Myocyte (in vitro differentiated cells): ENCODE measurements around the gene CCN2. TPM values are rescaled to one million over a fixed set of nuclear protein-coding genes. Genes with fewer than 3 reads are reported as not detected.
A peak's percentile ranks its signal among the peaks of the same experiment; 100 is the strongest.
"Not testable (repeated sequence)": the region's sequence is repeated elsewhere in the genome, so short reads cannot be mapped to it uniquely, and the experiment has no call there.

Source experiments
- DNase-seq: peaks from one replicate; pipeline ENCODE4 v3.0.0-alpha.2; 2012; ENCODE audit warnings: low read depth
- total RNA-seq: library from RNA; depleted of rRNA; stranded (reverse); fragments of >200 nt; gene quantifications from 2 replicates; pipeline ENCODE4 v1.2.3, GENCODE V29; 2014

The CCN2 gene
- total RNA-seq, 1 donor from 2014 or later: 16.1 TPM

DNA sequence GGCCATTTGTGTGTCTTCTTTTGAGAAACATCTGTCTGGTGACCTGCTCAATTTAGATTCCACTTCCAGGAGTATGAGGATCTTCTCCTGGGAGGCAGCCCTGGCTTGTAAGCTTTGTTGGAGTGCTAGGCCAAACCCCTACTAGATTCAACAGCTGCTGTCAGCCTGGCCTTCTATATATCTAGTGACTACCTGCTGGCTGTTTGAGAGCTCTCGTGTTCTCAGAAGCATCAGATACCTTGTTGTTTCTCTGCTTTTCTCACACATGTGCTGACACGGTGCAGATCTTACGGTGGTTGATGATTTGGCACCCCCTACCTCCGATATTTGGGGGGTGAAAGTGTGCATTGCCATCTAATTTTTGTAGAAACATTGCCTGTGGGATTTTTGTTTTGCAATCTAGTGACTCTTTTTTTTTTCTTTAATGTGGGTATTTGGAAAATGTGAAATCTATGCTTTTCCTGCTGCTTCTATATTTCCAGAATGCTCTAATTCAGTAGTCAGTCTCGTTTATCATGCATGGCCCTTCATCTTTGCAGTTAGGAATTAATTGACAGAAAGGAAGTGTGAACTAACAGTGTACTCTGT lies 4.7 kb downstream of the CCN2 start:
- DNase-seq: peak; percentile 34

DNA sequence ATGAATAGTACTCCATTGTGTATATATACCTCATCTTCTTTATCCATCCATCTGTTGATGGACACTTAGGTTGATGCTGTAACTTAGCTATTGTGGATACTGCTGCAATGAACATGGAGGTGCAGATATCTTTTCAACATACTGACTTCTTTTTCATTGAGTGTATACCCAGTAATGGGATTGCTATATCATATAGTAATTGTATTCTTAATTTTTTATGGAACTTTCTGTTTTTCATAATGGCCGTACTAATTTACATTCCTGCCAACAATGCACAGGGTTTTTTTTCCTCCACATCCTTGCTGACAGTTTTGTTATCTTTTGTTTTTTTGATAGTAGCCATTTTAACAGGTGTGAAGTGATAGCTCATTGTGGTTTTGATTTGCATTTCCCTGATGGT lies 5.2 kb downstream of the CCN2 start:
- DNase-seq: no peak

- DNase-seq: peak; percentile 49
Observed at GRCh38 chr6:131937703-131938631, 13.2 kb downstream of the CCN2 start.

GRCh38 chr6:131937226-131937625 lies 13.9 kb downstream of the CCN2 start:
- DNase-seq: no peak

DNA sequence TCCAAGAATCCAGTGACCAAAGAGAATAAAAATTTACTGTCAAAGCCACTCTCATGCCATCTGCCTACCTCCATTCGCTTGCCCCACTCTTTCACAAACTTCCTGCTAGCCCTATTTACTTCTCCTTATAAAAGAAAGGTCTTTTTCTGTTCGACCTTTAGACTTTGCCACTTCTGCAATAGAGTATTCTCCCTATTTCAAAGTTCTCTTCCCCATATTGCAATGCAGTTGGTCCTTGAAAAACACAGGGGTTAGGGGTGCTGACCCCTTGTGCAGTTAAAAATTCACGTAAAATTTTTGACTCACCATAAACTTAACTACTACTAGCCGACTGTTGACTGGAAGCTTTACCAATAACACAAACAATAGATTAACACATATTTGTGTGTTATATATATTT lies 15.0 kb downstream of the CCN2 start:
- DNase-seq: no peak

GRCh38 chr6:131931063-131931750 lies 20.0 kb downstream of the CCN2 start:
- no peak for DNase-seq

DNA sequence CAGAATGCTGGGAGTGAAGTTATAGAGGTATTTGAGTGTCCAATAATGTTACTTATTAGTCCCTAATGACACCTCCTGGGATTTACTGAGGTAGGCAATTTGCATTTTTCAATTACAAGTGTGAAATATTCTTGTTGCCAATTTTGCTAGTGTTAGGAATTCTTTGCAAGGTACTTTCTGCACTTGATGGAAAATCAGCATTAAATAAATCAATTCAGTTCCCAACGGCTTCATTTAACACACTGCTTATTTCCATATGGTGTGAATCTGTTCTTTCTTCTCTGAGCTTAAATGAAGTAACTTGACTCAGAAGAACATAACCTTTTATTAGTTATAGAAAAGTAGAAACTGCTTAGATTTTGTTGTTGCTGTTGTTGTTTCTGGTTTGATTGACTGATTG lies 21.2 kb downstream of the CCN2 start:
- DNase-seq: no peak

DNA sequence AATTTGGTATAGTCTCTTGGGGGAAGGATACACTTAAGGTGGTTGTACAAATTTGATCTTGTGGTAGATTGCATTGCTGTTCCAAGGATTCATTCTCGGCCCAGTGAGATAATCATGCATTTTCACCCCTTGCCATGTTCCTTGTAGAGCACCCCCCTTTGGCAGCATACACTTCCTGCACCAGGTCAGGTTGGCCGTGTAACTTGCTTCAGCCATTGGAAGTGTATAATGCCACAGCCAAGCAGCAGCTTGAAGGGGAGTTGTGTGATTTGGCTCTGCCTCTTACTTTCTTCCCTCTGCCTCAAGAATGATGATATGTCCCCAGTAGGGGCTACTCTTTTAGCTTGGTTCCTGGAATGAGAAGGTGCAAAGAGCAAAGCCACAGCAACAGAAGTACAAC lies 21.9 kb downstream of the CCN2 start:
- no peak for DNase-seq

- DNase-seq: peak; percentile 68
Observed at GRCh38 chr6:131924881-131925474, 26.2 kb downstream of the CCN2 start.

DNA sequence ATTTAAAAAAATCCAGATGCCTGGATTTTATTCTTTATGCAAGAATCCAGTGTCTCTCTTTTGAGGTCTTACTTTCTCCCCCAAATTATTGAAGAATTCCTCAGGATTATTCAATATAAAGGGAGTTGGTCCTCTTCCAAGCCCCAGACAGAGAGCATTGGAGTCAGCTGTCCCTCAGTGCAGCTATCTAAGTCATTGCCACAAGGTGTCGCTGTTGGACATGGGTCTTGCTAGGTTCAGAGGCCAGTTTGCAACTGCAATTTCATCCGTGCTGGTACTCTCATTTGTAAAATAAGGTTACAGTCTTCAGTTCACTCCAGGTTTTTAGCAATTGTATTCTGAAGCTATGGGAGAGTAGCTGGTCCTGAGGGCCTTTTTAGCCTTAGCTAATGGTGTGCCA lies 27.8 kb downstream of the CCN2 start:
- peak; percentile 47 for DNase-seq

DNA sequence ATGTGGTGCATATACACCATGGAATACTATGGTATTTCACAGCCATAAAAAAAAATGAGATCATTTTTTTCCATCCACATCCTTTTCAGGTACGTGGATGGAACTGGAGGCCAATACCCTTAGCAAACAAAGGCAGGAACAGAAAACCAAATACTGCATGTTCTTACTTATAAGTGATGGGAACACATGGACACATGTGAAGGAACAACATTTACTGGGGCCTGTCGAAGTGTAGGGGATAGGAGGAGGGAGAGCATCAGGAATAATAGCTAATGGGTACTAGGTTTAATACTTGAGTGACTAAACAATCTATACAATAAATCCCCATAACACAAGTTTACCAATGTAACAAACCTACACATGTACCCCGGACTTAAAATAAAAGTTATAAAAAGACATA lies 30.5 kb downstream of the CCN2 start:
- DNase-seq: no peak

DNA sequence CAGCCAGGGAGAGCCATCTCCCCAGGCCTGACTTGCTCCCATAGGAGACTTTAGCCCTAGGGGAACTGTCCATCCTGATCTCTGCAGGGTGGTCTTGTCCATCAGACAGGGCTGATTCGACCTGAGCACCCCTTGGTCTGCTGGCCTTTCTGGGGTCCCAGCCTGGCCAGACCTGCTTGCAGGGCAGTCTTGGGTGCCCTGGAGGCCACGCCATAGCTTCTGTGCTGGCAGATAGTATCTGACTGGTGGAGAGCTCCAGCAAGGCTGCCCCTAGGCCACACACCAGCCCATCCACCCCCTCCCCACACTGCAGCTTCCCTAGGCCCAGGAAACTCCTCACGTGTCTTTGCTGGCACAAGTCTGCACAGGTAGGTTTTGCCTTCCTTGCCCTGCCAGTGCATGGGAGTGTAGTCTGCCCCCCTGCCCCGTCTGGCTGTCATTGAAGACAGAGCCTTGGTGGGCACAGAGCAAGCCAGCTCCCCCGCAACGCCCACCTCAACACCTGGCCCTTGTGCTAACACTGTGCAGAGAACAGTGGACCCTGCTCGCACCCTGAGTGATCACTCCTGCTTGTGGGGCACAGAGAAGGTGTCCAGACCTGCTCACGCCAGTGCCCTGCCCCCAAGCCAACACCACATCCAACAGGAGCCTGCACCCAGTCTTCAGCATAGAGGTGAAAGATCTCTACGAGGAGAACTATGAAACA lies 32.4 kb downstream of the CCN2 start:
- no peak for DNase-seq

DNA sequence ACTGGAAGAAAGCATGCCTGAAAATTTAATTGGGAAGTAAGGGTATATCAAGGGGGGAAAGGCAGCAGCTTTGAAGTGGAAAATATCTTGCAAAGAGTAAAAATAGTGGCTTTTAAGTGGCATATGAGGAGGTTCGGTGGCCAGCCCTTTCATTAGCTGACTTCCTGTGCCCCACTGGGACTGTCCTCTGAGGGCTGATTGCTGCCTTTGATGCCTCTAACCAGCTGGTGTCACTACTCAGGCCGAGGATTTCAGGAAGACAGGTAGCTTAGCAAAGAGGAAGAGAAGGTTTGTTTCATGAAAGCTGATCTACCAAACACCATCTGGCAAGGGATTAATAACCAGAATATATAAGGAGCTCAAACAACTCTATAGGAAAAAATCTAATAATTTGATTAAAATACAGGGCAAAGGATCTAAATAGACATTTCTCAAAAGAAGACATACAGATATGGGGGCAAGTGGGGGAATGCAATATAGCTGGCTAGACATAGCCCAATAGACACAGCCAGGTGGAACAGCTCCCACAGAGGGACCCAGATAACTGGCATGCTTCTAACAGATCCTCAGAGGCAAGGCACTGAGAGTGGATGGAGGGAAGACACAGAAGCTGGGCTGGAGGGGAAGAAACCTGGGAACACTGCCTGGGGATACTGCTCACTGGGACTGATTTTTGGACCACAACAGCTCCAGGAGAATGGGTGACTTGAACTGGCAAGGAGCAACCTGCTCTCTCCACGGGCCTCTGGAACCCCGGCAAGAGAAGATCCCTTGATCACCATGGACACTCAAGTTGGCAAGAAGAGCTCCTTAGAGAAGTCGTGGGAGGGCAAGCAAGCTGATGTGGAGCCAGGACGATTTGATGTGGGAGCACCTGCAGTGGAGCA lies 33.2 kb downstream of the CCN2 start:
- no peak for DNase-seq

- peak; percentile 82 for DNase-seq
Observed at GRCh38 chr6:131917318-131917717, 33.9 kb downstream of the CCN2 start.

DNA sequence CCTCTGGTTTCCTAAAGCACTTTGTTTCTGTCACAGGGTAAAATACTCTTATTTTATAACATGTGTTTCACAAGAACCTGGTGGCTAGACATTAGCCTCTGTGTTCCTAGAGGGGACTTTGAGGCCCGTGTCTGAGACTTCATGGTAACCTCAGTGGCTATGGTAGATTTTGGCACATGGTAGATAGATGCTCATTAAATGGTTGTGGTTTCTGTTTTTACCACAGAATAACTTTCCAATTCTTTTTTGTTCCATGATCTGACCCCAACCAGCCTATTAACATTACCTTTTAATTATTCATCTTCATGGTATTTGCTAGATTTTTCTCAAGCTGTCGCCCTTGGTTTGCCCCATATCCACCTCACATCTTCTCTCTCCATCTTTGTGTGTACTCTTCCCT lies 34.3 kb downstream of the CCN2 start:
- no peak for DNase-seq

GRCh38 chr6:131916091-131916796 lies 34.9 kb downstream of the CCN2 start:
- not testable (repeated sequence) for DNase-seq

DNA sequence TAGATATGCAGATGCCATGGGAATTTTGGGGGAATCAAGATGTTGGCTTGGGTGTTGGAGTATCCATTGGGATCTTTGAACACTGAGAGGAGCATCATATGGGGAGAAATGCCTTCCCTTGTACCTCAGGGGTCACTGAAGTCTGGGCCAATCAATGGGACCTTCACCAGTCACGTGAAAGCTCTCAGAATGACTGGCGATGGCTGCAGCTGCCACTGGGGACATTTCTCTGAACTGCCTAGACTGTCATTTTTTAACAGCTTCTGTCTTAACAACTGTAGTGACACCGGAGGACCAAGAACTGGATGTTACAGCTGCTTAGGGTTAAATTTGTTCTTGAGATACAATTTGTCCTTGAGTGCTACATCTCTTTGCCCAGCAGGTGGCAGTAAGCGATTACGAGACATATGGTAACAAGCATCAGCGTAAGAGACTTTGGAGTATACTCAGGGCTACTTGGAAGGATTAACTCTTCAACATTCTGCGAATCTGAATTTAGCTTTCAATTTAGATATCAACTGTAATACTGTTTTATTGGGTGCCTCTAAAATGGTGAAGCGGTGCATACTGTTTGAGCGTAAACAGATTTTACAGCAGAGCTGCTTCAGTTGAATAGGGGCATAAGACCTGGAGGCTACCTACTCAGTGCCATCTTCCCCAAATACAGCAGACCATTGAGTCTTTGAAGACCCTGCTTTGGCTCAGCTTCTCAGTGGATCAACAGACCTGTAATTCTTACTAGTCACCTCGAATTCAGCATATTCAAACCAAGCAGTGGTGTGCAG lies 36.0 kb downstream of the CCN2 start:
- peak; percentile 89 for DNase-seq

DNA sequence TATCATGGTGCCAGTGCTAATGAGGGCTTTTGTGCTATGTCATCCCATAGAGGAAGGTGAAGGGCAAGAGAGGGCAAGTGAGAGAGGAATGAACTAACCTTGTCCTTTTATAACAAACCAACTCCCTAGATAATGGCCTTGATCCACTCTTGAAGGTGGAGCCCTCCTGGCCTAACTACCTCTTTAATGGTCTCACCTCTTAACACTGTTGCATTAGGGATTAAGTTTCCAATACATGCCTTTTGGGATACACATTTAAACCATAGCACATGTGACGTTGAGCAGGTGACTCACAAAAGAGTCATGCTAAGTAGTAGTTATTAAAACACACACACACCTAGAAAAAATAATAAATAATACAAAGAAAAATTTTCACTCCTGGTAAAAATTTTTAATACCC lies 36.9 kb downstream of the CCN2 start:
- no peak for DNase-seq

DNA sequence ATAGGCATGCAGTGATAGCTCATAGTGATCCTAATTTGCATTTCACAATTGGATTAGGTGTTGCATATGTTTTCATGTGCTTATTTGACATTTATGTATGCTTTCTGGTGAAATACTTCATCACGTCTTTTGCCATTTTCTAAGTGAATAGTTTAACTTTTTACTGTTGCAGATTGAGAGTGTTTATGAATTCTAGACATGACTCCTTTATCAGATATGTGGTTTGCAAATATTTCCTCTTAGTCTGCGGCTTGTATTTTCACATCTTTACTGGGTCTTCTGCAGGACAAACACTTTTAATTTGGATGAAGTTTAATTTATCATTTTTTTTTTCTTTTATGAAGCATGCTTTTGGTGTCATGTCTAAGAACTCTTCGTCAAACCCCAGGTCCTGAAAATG lies 39.2 kb downstream of the CCN2 start:
- DNase-seq: no peak
